Jurkat, Clone E6-1 (cell line): ENCODE results near the gene KARS1.
A peak's percentile ranks its signal among the peaks of the same experiment; 100 is the strongest.

Experiments used
- DNase-seq: peaks from one replicate; pipeline ENCODE4 v3.0.0-alpha.2; 2011; ENCODE audit warnings: low read depth, low spot score
- H3K4me3 ChIP-seq: 2 replicates; pipeline ENCODE4 v1.5.1; 2011; ENCODE audit warnings: mild to moderate bottlenecking, low read length, control low read depth, moderate library complexity

Gene KARS1

DNA sequence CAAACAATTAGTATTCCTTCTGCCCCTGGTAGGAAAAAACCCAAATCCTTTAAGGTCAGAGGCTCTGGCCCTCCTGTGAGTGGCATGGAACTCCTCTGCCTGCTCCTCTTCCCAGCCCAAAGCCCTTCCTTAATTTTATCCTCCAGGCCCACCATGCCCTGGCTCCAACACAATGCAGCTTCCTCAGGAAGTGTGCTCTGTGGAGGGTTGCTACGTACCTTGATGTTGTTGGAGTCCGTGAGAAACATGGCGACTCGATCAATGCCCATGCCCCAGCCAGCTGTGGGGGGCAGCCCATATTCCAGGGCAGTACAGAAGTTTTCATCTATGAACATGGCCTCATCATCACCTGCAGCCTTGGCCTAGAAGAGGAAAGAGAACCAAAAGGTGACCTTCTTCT, 19.1 kb downstream of the KARS1 start:
- no peak for DNase-seq
- H3K4me3 ChIP-seq, result peak overlapping the region; percentile 21

DNA sequence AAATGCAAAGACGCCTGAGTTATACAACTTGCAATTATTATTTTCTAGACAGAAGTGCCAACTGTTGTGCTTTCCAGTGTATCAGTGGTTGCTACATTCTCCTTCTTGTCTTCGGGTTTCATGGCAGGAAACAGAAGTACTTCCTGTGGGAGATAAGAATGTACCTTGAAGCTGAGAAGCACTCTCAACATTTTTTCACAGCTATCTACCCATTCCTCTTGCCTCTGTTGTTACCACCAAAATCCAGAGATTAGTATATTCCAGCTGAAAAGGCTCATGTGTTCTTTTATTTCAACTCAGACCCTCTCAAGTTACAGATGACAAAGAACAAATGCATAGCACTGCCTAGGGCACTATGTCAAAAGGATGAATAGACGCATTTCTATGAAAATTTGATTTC, 19.6 kb downstream of the KARS1 start:
- DNase-seq, result peak; percentile 85
- H3K4me3 ChIP-seq, result peak overlapping the region; percentile 21

GRCh38 chr16:75626806-75627205, 20.7 kb downstream of the KARS1 start:
- no peak overlapping the region for H3K4me3 ChIP-seq
- DNase-seq, result no peak

DNA sequence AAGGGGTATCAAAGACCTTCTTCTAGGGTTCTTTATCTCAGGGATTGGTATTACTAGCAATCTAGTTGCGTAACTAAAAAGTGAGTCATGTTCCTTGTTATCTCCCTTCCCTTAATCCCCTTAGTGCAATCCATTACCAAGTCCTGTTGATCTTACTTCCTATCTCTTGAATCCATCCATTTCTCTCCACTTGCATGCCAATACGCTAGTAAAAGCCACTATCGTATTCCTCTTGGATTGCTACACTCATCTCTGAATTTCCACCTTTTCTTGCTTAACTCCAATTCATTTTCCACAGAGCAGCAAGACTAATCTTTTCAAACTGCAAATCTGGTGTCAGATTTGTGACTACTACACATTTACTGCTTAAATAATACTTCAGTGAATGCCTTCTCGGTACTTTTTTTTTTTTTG, 22.5 kb downstream of the KARS1 start:
- H3K4me3 ChIP-seq, result no peak overlapping the region
- no peak for DNase-seq

GRCh38 chr16:75622761-75623605, 24.5 kb downstream of the KARS1 start, which contains the start of gene ADAT1:
TSS of gene ADAT1 (minus strand) at chr16:75623281. CDS start at chr16:75620799, 2,482 bp downstream.
- peak; percentile 98 for DNase-seq
- peak within 1 kb of the TSS; percentile 92 for H3K4me3 ChIP-seq

DNA sequence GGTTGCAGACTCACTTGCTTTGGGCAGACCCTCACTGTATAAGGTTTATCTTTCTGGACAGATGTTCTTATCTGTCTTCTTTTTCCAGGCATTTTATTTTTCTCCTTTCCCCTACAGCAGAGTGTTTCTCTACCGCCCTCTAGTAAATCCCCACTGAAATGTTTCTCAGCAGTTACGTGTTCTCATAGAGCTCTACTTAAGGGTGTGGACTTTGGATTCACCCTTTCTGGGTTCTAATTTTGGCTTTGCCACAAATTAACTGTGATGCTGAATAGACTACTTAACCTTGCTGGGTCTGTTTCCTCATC, 26.3 kb downstream of the KARS1 start:
- DNase-seq, result no peak
- H3K4me3 ChIP-seq, result no peak overlapping the region

- no peak overlapping the region for H3K4me3 ChIP-seq
Measured at GRCh38 chr16:75620326-75621169, 26.9 kb downstream of the KARS1 start.

DNA sequence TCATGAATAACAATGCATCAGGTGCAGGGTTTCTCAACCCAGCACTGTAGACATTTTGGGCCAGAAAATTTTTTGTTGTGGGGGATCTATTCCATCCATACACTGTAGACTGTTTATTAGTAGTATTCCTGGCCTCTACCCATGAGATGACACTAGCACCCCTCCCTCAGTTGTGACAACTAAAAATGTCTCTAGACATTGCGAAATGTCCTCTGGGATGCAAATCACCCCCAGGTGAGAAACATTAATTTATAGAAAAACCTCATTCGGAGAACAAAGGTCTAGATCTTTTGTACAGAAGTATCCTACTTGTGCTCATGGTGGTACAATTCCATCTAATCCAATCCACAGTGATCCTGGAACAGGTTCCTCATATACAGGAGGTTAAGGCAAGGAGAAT, 28.7 kb downstream of the KARS1 start:
- no peak for DNase-seq
- H3K4me3 ChIP-seq, result no peak overlapping the region

More at GRCh38 chr16:75620326-75621169, 26.9 kb downstream of the KARS1 start:
- no peak for DNase-seq

- H3K4me3 ChIP-seq, result no peak overlapping the region
- no peak for DNase-seq
Measured at GRCh38 chr16:75617121-75617520, 30.3 kb downstream of the KARS1 start.

DNA sequence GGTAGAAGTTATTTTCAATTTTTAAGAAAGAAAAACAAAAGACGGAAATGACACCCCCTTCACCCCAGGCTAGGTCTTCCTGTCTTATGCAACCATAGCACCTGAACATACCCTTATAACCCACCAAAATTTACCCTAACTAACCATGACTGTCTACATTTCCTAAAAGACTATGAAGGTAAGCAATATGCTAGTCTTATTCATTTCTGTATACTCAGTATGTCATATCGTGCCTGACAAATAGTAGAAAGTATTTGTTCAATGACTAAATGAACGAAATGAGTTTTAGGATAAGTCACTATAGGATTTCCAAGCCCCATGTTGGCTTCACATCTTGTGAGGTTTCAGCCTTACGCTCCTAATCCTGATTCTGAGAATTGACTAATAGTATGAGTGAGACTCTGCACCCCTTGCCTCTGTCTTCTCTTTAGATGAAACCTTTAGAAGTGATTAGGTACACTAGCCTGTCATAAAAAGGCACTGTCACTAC, 30.9 kb downstream of the KARS1 start:
- no peak overlapping the region for H3K4me3 ChIP-seq

GRCh38 chr16:75615619-75616018, 31.8 kb downstream of the KARS1 start:
- H3K4me3 ChIP-seq, result no peak overlapping the region
- no peak for DNase-seq

More for the DNA sequence above, 30.9 kb downstream of the KARS1 start:
- no peak for DNase-seq

GRCh38 chr16:75614066-75614897, 33.2 kb downstream of the KARS1 start:
- no peak overlapping the region for H3K4me3 ChIP-seq
- DNase-seq, result no peak

GRCh38 chr16:75606507-75606906, 41.0 kb downstream of the KARS1 start:
- no peak overlapping the region for H3K4me3 ChIP-seq
- DNase-seq, result no peak

DNA sequence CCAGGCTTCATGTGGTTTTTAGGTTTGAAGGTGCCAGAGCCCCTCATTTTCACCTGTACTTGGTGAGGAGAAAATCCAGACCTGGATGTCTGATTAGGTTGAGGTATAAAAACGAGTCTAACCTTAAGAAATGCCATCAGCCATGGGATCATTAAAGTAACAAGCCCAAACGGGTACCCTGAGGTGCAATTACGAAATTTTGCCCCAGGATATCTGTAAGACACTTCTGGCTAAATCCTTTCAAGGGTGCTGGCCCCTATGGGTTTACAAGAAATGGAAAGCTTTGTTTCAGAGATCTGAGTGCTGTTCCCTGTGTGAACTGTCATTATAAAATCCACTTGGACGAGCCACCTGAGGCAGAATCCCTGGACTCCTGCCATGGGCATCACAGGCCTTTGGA, 44.2 kb downstream of the KARS1 start:
- DNase-seq, result no peak

DNA sequence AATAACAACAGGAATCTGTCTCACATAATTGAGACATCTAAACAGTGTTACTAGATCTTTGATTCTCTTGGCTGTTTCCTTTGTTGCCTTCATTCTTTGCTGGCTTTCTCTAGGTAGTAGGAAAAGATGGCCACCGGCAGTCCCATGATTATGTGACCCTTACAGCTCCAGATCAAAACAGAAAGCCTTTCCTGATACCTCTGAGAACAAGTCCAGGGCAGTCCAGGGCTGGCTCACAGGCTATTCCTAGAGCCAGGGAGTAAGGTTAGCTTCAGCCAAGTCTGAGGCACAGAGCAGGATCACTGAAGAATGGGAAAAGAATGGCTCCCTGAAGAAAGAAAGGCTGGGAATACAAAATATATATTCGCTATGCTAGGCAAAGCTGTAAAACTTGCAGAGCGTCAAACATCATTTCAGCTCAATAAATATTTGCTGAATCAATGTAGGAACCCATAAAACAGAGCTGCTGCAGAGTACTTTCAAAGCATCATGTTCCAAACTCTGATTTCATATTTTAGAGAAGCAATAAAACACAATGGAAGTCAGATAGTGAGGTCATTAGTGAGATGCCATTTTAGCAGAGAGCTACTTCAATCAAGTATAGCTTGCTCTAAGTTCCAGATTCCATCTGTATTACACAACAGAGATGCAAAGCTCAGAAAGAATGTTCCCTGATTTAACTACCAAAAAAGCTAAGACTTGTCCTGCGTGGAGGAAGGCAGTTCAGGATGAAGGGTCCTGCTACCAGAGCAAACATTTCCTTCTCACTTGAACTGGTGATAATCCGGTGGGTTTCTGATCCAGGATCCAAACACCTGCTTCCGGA, 47.8 kb downstream of the KARS1 start:
- no peak for DNase-seq

More for the DNA sequence above, 44.2 kb downstream of the KARS1 start:
- H3K4me3 ChIP-seq, result no peak overlapping the region

GRCh38 chr16:75593825-75594820, 53.3 kb downstream of the KARS1 start:
- peak; percentile 85 for DNase-seq
- H3K4me3 ChIP-seq, result no peak overlapping the region

More for the DNA sequence above, 47.8 kb downstream of the KARS1 start:
- no peak overlapping the region for H3K4me3 ChIP-seq

- no peak overlapping the region for H3K4me3 ChIP-seq
- no peak for DNase-seq
Measured at GRCh38 chr16:75593308-75593707, 54.2 kb downstream of the KARS1 start.
